Measurements from ENCODE around the gene KATNIP.

GRCh38 chr16:27556471-27556870, 6.5 kb downstream of the KATNIP start:
- no peak for TF ChIP-seq ZBTB1 (tag by site-specific recombination; IDR thresholded peaks at IDR 0.05)
- TF ChIP-seq YY1 (tag by site-specific recombination; IDR thresholded peaks at IDR 0.05): no peak
- TF ChIP-seq CTCF (tag by site-specific recombination; IDR thresholded peaks at IDR 0.05): no peak
- no peak for TF ChIP-seq BCL11A (tag by site-specific recombination; IDR thresholded peaks at IDR 0.05; ENCODE audit: low read depth)
- TF ChIP-seq PRDM4 (tag by site-specific recombination; IDR thresholded peaks at IDR 0.05): no peak
- no peak for TF ChIP-seq ZNF510 (tag by site-specific recombination; IDR thresholded peaks at IDR 0.05; ENCODE audit: insufficient replicate concordance)
- TF ChIP-seq ZNF792 (tag by site-specific recombination; IDR thresholded peaks at IDR 0.05): no peak
- no peak for TF ChIP-seq ZNF302 (tag by site-specific recombination; IDR thresholded peaks at IDR 0.05; ENCODE audit: low read depth)

All from HEK293 (cell line).